GM12864 (cell line): ENCODE data around the gene ITGBL1.

Experiments
- DNase-seq: peaks from one replicate; pipeline ENCODE4 v3.0.0-alpha.2; 2011; ENCODE audit warnings: low read depth
- H3K4me3 ChIP-seq: 2 replicates; pipeline ENCODE4 v1.5.1; 2011; ENCODE audit warnings: mild to moderate bottlenecking, low read depth, low read length, control low read depth
- CTCF ChIP-seq: IDR thresholded peaks from 2 replicates; pipeline ENCODE4 v1.5.1; 2011; ENCODE audit warnings: low read depth, mild to moderate bottlenecking, moderate library complexity, low read length, control low read depth, inconsistent platforms; ENCODE audit errors: missing control alignments

The ITGBL1 gene

GRCh38 chr13:101520672-101521071 lies 68.2 kb downstream of the ITGBL1 start:
- no peak for DNase-seq
- no peak for TF ChIP-seq CTCF
- no peak overlapping the region for H3K4me3 ChIP-seq

- no peak for TF ChIP-seq CTCF
- DNase-seq = no peak
- H3K4me3 ChIP-seq = no peak overlapping the region
Observed at GRCh38 chr13:101521371-101521770, 68.9 kb downstream of the ITGBL1 start.

GRCh38 chr13:101522607-101523006 lies 70.1 kb downstream of the ITGBL1 start:
- DNase-seq = no peak
- no peak overlapping the region for H3K4me3 ChIP-seq
- no peak for TF ChIP-seq CTCF

GRCh38 chr13:101523154-101524131 lies 71.0 kb downstream of the ITGBL1 start:
- no peak for TF ChIP-seq CTCF
- no peak overlapping the region for H3K4me3 ChIP-seq
- DNase-seq = no peak

- no peak overlapping the region for H3K4me3 ChIP-seq
- TF ChIP-seq CTCF = no peak
- DNase-seq = no peak
Observed at GRCh38 chr13:101527130-101527529, 74.7 kb downstream of the ITGBL1 start.

GRCh38 chr13:101529422-101529821 lies 76.9 kb downstream of the ITGBL1 start:
- no peak for TF ChIP-seq CTCF
- H3K4me3 ChIP-seq = no peak overlapping the region
- no peak for DNase-seq

- H3K4me3 ChIP-seq = no peak overlapping the region
- no peak for TF ChIP-seq CTCF
- DNase-seq = no peak
Observed at GRCh38 chr13:101530293-101530692, 77.8 kb downstream of the ITGBL1 start.
